ENCODE results near the gene CYB561D2.

- TF ChIP-seq CTCF (IDR thresholded peaks at IDR 0.05) (no peak), POLR2AphosphoS5 (IDR thresholded peaks at IDR 0.05) (no peak)
Measured at GRCh38 chr3:50374363-50375257, 23.9 kb downstream of the CYB561D2 start.

All from esophagus muscularis mucosa (tissue), 3 donors.